WTC11 (cell line): Measurements from ENCODE around the gene GRM4. TPM values are rescaled to one million over a fixed set of nuclear protein-coding genes. Genes with fewer than 3 reads are reported as not detected.

Experiments used
- ATAC-seq: fragments of 200-7000 bp; cut with Tn5 transposase; 2 replicates; pipeline ENCODE4 v1.10.0; 2021; ENCODE audit warnings: mild to moderate bottlenecking, moderate library complexity
- CTCF ChIA-PET: fragments of 300-600 bp; sonication (Branson Sonifier 250); formaldehyde crosslinking; loops from one replicate; lab custom pipeline; 2021; ENCODE audit warnings: antibody characterized with exemption; lab: Charles Lee
- POLR2A ChIA-PET: fragments of 350-600 bp; sonication (Branson Sonifier 250); formaldehyde crosslinking; loops from one replicate; lab custom pipeline; 2021; ENCODE audit warnings: antibody characterized with exemption; lab: Charles Lee
- DNase-seq: peaks from one replicate; pipeline ENCODE4 v3.0.0; 2021; ENCODE audit warnings: low spot score
- H3K27ac Mint-ChIP-seq: 2 replicates; pipeline ENCODE4 v1.8.0; 2021; ENCODE audit warnings: mixed read lengths
- H3K27me3 Mint-ChIP-seq: 2 replicates; pipeline ENCODE4 v1.8.0; 2021; ENCODE audit warnings: low read depth, mild to moderate bottlenecking, moderate library complexity, mixed read lengths
- H3K36me3 Mint-ChIP-seq: 2 replicates; pipeline ENCODE4 v1.8.0; 2021; ENCODE audit warnings: mixed read lengths
- H3K4me1 Mint-ChIP-seq: 2 replicates; pipeline ENCODE4 v1.8.0; 2022; ENCODE audit warnings: mixed read lengths
- H3K4me3 Mint-ChIP-seq: 2 replicates; pipeline ENCODE4 v1.8.0; 2021; ENCODE audit warnings: mild to moderate bottlenecking, moderate library complexity, mixed read lengths
- H3K9me3 Mint-ChIP-seq: 2 replicates; pipeline ENCODE4 v1.8.0; 2021; ENCODE audit warnings: mixed read lengths
- CREB1 ChIP-seq: sonication (generic); formaldehyde crosslinking; IDR thresholded peaks from 2 replicates; pipeline ENCODE4 v1.8.0; 2023; ENCODE audit warnings: mild to moderate bottlenecking, missing genetic modification reagents
- ESRRA ChIP-seq: sonication (generic); formaldehyde crosslinking; IDR thresholded peaks from 2 replicates; pipeline ENCODE4 v1.8.1; 2022; ENCODE audit warnings: mild to moderate bottlenecking, missing genetic modification reagents, borderline replicate concordance
- ETV6 ChIP-seq: sonication (generic); formaldehyde crosslinking; IDR thresholded peaks from 2 replicates; pipeline ENCODE4 v1.8.1; 2022; ENCODE audit warnings: mild to moderate bottlenecking, missing genetic modification reagents
- FOXP1 ChIP-seq: sonication (generic); formaldehyde crosslinking; IDR thresholded peaks from 2 replicates; pipeline ENCODE4 v1.8.0; 2022; ENCODE audit warnings: missing genetic modification reagents, mild to moderate bottlenecking, moderate library complexity, borderline replicate concordance
- GABPB1 ChIP-seq: sonication (generic); formaldehyde crosslinking; IDR thresholded peaks from 2 replicates; pipeline ENCODE4 v1.8.1; 2023; ENCODE audit warnings: mild to moderate bottlenecking, missing genetic modification reagents
- GRHL2 ChIP-seq: fragments of 250-450 bp; sonication (Bioruptor Pico); IDR thresholded peaks from 2 replicates; pipeline ENCODE4 v1.8.0; 2022; ENCODE audit warnings: mild to moderate bottlenecking, moderate library complexity; ENCODE audit not compliant: insufficient replicate concordance, severe bottlenecking
- IRF2 ChIP-seq: sonication (generic); formaldehyde crosslinking; IDR thresholded peaks from 2 replicates; pipeline ENCODE4 v1.8.0; 2022; ENCODE audit warnings: low read depth, missing genetic modification reagents, borderline replicate concordance
- JUN ChIP-seq: sonication (generic); formaldehyde crosslinking; IDR thresholded peaks from 2 replicates; pipeline ENCODE4 v1.8.0; 2023; ENCODE audit warnings: mild to moderate bottlenecking, missing genetic modification reagents
- MYBL2 ChIP-seq: sonication (generic); formaldehyde crosslinking; IDR thresholded peaks from 2 replicates; pipeline ENCODE4 v1.8.1; 2023; ENCODE audit warnings: mild to moderate bottlenecking, moderate library complexity, missing genetic modification reagents
- NFYB ChIP-seq: sonication (generic); formaldehyde crosslinking; conservative IDR thresholded peaks from 2 replicates; pipeline ENCODE4 v1.8.0; 2022; ENCODE audit warnings: low read depth, missing genetic modification reagents
- OVOL2 ChIP-seq: fragments of 250-450 bp; sonication (Bioruptor Pico); IDR thresholded peaks from 2 replicates; pipeline ENCODE4 v1.9.0; 2021; ENCODE audit warnings: mild to moderate bottlenecking, borderline replicate concordance
- RELA ChIP-seq: sonication (generic); formaldehyde crosslinking; IDR thresholded peaks from 2 replicates; pipeline ENCODE4 v1.8.1; 2022; ENCODE audit warnings: missing genetic modification reagents, mild to moderate bottlenecking, borderline replicate concordance
- TP53 ChIP-seq: sonication (generic); formaldehyde crosslinking; IDR thresholded peaks from 2 replicates; pipeline ENCODE4 v1.8.1; 2023; ENCODE audit warnings: mild to moderate bottlenecking, missing genetic modification reagents
- ZNF138 ChIP-seq: sonication (generic); formaldehyde crosslinking; conservative IDR thresholded peaks from 2 replicates; pipeline ENCODE4 v1.8.1; 2022; ENCODE audit warnings: mild to moderate bottlenecking, moderate library complexity, missing genetic modification reagents
- ZNF232 ChIP-seq: sonication (generic); formaldehyde crosslinking; IDR thresholded peaks from 2 replicates; pipeline ENCODE4 v1.8.0; 2022; ENCODE audit warnings: mild to moderate bottlenecking, missing genetic modification reagents
- ZNF263 ChIP-seq: sonication (generic); formaldehyde crosslinking; IDR thresholded peaks from 2 replicates; pipeline ENCODE4 v1.8.1; 2022; ENCODE audit warnings: low read depth, mild to moderate bottlenecking, moderate library complexity, missing genetic modification reagents
- ZNF317 ChIP-seq: sonication (generic); formaldehyde crosslinking; IDR thresholded peaks from 2 replicates; pipeline ENCODE4 v1.8.1; 2023; ENCODE audit warnings: low read depth, mild to moderate bottlenecking, moderate library complexity, missing genetic modification reagents, borderline replicate concordance
- ZNF416 ChIP-seq: fragments of 250-450 bp; sonication (Bioruptor Pico); IDR thresholded peaks from 2 replicates; pipeline ENCODE4 v1.9.0; 2021; ENCODE audit warnings: mild to moderate bottlenecking, inconsistent platforms
- ZNF423 ChIP-seq: fragments of 250-450 bp; sonication (Bioruptor Pico); IDR thresholded peaks from 2 replicates; pipeline ENCODE4 v2.1.2; 2022; ENCODE audit warnings: mild to moderate bottlenecking, moderate library complexity
- ZNF671 ChIP-seq: fragments of 250-450 bp; sonication (Bioruptor Pico); IDR thresholded peaks from 2 replicates; pipeline ENCODE4 v1.8.0; 2021; ENCODE audit warnings: mild to moderate bottlenecking
- total RNA-seq: library from RNA; stranded (reverse); gene quantifications from 3 replicates; pipeline ENCODE4 v1.2.3, GENCODE V29; 2021
- TF ChIP-seq, protein P1 (sequence below): sonication (generic); formaldehyde crosslinking; conservative IDR thresholded peaks from 2 replicates; pipeline ENCODE4 v1.8.1; 2022; ENCODE audit warnings: mild to moderate bottlenecking, missing genetic modification reagents
- TF ChIP-seq, protein P2 (sequence below): sonication (generic); formaldehyde crosslinking; IDR thresholded peaks from 2 replicates; pipeline ENCODE4 v1.8.1; 2023; ENCODE audit warnings: mild to moderate bottlenecking, missing genetic modification reagents
- TF ChIP-seq, protein P3 (sequence below): fragments of 250-450 bp; sonication (Bioruptor Pico); IDR thresholded peaks from 2 replicates; pipeline ENCODE4 v1.8.0; 2021; ENCODE audit warnings: mild to moderate bottlenecking
- TF ChIP-seq, protein P4 (sequence below): fragments of 250-450 bp; sonication (Bioruptor Pico); IDR thresholded peaks from 2 replicates; pipeline ENCODE4 v2.1.2; 2022; ENCODE audit warnings: mild to moderate bottlenecking, moderate library complexity
- TF ChIP-seq, protein P5 (sequence below): sonication (generic); formaldehyde crosslinking; IDR thresholded peaks from 2 replicates; pipeline ENCODE4 v1.8.0; 2022; ENCODE audit warnings: mild to moderate bottlenecking, missing genetic modification reagents
- TF ChIP-seq, protein P6 (sequence below): sonication (generic); formaldehyde crosslinking; IDR thresholded peaks from 2 replicates; pipeline ENCODE4 v1.8.0; 2022; ENCODE audit warnings: mild to moderate bottlenecking, missing genetic modification reagents
- TF ChIP-seq, protein P7 (sequence below): fragments of 250-450 bp; sonication (Bioruptor Pico); IDR thresholded peaks from 2 replicates; pipeline ENCODE4 v1.9.0; 2021; ENCODE audit warnings: mild to moderate bottlenecking
- TF ChIP-seq, protein P8 (sequence below): sonication (generic); formaldehyde crosslinking; IDR thresholded peaks from 2 replicates; pipeline ENCODE4 v1.8.1; 2022; ENCODE audit warnings: low read depth, mild to moderate bottlenecking, moderate library complexity, missing genetic modification reagents, borderline replicate concordance
- TF ChIP-seq, protein P9 (sequence below): fragments of 250-450 bp; sonication (Bioruptor Pico); IDR thresholded peaks from 2 replicates; pipeline ENCODE4 v1.9.0; 2021; ENCODE audit warnings: moderate library complexity, mild to moderate bottlenecking, inconsistent platforms, borderline replicate concordance

The GRM4 gene
- total RNA-seq, 1 experiment from 2014 or later: 34.5 TPM

DNA sequence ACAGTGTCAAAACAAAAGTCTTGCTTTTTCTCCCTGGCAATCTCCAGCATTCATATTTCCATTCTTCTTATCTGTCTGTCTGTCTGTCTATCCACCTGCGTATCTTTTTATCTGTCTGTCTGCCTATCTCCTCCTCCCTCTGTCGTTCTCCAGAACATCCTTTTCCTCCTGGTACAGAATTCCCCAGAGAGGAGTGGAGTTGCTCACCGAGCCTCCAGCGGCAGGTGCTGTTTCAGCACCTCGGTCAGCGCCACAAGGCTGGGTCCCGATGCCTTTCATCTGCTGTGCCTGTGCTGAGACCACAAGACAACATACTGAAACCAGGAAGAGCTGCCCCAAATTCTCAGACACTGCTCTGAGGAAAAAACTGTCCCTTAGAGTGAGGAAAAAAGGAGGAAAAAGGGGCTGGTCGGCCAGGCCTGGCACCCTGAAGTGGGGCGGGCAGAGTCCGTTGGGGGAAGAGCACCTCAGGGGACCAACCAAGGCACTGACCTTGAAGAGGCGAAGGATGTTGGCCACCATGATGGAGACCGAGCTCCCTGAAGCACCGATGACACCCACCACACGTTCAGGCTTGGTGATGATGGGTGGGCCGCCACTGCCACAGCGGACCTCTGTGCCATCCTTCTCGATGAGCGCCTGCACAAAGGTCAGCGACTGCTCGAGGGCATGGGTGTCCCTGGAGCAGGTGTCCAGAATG is 13.3 kb downstream of the GRM4 start:
- ChIA-PET POLR2A (interaction anchor here (0.5 to 3.9 kb wide), 5 partner anchors 10 to 1127 kb away, joined by 3 to 19 read pairs (median 3); partner anchors contain the start of genes GRM4, HMGA1 and ZNF76), CTCF (interaction anchor here (0.9 to 4.4 kb wide), 14 partner anchors 9 to 362 kb away, joined by 3 to 35 read pairs (median 8); partner anchors contain the start of gene GRM4)
- Mint-ChIP-seq H3K27me3 (no peaks in the 10 kb centered on the region), H3K4me3 (peak overlapping the region; percentile 64), H3K27ac (peak overlapping the region; percentile 96), H3K36me3 (peaks cover 2% of the 10 kb centered on the region; the same call in 1 of the 2 replicates), H3K9me3 (no peaks in the 10 kb centered on the region), H3K4me1 (peaks cover 86% of the 10 kb centered on the region)
- peak; percentile 89 for DNase-seq
- ATAC-seq: peak; percentile 29
- TF ChIP-seq ZNF263 (no peak), NFYB (CRISPR knock-in tag) (no peak), GABPB1 (no peak), TP53 (no peak), ZNF416 (CRISPR knock-in tag) (no peak), GRHL2 (CRISPR knock-in tag) (no peak), ESRRA (CRISPR knock-in tag) (peak; percentile 66; the same call in 1 of the 2 replicates), ZNF138 (CRISPR knock-in tag) (no peak), CREB1 (CRISPR knock-in tag) (peak; percentile 21; the same call in 1 of the 2 replicates), ZNF232 (CRISPR knock-in tag) (peak; percentile 96), IRF2 (CRISPR knock-in tag) (no peak), JUN (CRISPR knock-in tag) (peak; percentile 86), ETV6 (peak; percentile 58; the same call in 1 of the 2 replicates), RELA (CRISPR knock-in tag) (0 out of 2 replicates have a peak, but pooled peaks have one; percentile 20), MYBL2 (CRISPR knock-in tag) (0 out of 2 replicates have a peak, but pooled peaks have one; percentile 61), ZNF423 (CRISPR knock-in tag) (no peak), ZNF317 (CRISPR knock-in tag) (peak; percentile 29; the same call in 1 of the 2 replicates), ZNF671 (CRISPR knock-in tag) (no peak), OVOL2 (CRISPR knock-in tag) (no peak), FOXP1 (CRISPR knock-in tag) (peak; percentile 69; the same call in 1 of the 2 replicates)
- TF ChIP-seq, protein P1, sequence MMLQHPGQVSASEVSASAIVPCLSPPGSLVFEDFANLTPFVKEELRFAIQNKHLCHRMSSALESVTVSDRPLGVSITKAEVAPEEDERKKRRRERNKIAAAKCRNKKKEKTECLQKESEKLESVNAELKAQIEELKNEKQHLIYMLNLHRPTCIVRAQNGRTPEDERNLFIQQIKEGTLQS: no peak
- TF ChIP-seq, protein P2, sequence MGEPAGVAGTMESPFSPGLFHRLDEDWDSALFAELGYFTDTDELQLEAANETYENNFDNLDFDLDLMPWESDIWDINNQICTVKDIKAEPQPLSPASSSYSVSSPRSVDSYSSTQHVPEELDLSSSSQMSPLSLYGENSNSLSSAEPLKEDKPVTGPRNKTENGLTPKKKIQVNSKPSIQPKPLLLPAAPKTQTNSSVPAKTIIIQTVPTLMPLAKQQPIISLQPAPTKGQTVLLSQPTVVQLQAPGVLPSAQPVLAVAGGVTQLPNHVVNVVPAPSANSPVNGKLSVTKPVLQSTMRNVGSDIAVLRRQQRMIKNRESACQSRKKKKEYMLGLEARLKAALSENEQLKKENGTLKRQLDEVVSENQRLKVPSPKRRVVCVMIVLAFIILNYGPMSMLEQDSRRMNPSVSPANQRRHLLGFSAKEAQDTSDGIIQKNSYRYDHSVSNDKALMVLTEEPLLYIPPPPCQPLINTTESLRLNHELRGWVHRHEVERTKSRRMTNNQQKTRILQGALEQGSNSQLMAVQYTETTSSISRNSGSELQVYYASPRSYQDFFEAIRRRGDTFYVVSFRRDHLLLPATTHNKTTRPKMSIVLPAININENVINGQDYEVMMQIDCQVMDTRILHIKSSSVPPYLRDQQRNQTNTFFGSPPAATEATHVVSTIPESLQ: no peak
- TF ChIP-seq, protein P3, sequence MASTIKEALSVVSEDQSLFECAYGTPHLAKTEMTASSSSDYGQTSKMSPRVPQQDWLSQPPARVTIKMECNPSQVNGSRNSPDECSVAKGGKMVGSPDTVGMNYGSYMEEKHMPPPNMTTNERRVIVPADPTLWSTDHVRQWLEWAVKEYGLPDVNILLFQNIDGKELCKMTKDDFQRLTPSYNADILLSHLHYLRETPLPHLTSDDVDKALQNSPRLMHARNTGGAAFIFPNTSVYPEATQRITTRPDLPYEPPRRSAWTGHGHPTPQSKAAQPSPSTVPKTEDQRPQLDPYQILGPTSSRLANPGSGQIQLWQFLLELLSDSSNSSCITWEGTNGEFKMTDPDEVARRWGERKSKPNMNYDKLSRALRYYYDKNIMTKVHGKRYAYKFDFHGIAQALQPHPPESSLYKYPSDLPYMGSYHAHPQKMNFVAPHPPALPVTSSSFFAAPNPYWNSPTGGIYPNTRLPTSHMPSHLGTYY (CRISPR knock-in tag): no peak
- TF ChIP-seq, protein P4, sequence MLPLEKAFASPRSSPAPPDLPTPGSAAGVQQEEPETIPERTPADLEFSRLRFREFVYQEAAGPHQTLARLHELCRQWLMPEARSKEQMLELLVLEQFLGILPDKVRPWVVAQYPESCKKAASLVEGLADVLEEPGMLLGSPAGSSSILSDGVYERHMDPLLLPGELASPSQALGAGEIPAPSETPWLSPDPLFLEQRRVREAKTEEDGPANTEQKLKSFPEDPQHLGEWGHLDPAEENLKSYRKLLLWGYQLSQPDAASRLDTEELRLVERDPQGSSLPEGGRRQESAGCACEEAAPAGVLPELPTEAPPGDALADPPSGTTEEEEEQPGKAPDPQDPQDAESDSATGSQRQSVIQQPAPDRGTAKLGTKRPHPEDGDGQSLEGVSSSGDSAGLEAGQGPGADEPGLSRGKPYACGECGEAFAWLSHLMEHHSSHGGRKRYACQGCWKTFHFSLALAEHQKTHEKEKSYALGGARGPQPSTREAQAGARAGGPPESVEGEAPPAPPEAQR: no peak
- TF ChIP-seq, protein P5, sequence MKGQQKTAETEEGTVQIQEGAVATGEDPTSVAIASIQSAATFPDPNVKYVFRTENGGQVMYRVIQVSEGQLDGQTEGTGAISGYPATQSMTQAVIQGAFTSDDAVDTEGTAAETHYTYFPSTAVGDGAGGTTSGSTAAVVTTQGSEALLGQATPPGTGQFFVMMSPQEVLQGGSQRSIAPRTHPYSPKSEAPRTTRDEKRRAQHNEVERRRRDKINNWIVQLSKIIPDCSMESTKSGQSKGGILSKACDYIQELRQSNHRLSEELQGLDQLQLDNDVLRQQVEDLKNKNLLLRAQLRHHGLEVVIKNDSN (CRISPR knock-in tag): peak; percentile 77
- TF ChIP-seq, protein P6, sequence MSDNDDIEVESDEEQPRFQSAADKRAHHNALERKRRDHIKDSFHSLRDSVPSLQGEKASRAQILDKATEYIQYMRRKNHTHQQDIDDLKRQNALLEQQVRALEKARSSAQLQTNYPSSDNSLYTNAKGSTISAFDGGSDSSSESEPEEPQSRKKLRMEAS: peak; percentile 66; the same call in 1 of the 2 replicates
- TF ChIP-seq, protein P7, sequence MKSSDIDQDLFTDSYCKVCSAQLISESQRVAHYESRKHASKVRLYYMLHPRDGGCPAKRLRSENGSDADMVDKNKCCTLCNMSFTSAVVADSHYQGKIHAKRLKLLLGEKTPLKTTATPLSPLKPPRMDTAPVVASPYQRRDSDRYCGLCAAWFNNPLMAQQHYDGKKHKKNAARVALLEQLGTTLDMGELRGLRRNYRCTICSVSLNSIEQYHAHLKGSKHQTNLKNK (CRISPR knock-in tag): no peak
- TF ChIP-seq, protein P8, sequence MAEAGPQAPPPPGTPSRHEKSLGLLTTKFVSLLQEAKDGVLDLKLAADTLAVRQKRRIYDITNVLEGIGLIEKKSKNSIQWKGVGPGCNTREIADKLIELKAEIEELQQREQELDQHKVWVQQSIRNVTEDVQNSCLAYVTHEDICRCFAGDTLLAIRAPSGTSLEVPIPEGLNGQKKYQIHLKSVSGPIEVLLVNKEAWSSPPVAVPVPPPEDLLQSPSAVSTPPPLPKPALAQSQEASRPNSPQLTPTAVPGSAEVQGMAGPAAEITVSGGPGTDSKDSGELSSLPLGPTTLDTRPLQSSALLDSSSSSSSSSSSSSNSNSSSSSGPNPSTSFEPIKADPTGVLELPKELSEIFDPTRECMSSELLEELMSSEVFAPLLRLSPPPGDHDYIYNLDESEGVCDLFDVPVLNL (CRISPR knock-in tag): no peak
- TF ChIP-seq, protein P9, sequence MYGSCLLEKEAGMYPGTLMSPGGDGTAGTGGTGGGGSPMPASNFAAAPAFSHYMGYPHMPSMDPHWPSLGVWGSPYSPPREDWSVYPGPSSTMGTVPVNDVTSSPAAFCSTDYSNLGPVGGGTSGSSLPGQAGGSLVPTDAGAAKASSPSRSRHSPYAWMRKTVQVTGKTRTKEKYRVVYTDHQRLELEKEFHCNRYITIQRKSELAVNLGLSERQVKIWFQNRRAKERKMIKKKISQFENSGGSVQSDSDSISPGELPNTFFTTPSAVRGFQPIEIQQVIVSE: no peak
